ENCODE measurements around the gene ESYT2. TPM values are rescaled to one million over a fixed set of nuclear protein-coding genes. Genes with fewer than 3 reads are reported as not detected.
A peak's percentile ranks its signal among the peaks of the same experiment; 100 is the strongest.

ESYT2 gene
- total and polyA plus RNA-seq, 9 of the 15 experiments (the other 6 are each of a cell fraction or from before 2014, with no cell fraction given), result 5.8 to 86.9 (median 64.7) TPM

DNA sequence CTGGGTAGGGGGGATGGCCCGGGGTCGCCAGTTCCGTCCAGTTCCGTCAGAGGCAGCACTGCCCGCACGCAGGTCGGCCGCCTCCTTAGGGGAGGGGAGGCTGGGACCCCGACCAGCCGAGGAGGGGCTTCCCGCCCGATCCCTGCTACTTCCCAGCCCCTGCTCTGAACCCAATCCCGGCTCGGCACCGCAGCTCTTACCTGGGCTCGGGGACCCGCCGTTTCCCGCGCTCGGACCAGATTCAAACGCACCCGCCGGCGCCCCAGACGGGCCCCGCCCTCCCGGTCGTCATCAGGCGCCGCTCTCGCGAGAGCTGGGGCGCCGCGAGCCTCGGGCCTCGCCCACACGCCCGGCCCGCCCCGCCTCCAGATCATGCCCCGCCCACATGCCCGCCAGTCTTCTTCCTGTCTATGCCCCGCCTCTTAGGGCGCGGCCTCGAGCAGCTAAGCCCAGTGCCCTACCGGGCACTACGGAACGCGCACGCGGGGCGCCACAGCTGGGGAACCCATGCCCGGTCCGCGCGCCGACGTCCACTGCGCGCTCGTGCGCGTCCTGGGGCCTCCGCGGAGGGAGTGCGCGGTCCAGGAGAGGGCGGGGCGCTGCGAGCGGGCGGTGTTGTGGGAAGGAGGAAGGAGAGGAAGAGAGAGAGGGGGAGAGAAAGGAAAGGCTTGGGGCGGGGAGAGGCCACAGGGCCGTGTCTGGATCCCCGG, 124.6 kb downstream of the ESYT2 start, which contains the start of gene NCAPG2 (continued):
- TF ChIP-seq, protein P1, sequence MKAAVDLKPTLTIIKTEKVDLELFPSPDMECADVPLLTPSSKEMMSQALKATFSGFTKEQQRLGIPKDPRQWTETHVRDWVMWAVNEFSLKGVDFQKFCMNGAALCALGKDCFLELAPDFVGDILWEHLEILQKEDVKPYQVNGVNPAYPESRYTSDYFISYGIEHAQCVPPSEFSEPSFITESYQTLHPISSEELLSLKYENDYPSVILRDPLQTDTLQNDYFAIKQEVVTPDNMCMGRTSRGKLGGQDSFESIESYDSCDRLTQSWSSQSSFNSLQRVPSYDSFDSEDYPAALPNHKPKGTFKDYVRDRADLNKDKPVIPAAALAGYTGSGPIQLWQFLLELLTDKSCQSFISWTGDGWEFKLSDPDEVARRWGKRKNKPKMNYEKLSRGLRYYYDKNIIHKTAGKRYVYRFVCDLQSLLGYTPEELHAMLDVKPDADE (conservative IDR thresholded peaks at IDR 0.05; ENCODE audit: control insufficient read depth, low read depth, low read length), result no peak; the same call in 1 of the 2 replicates
- TF ChIP-seq PHF21A (IDR thresholded peaks at IDR 0.05; ENCODE audit: borderline replicate concordance, low read depth) (no peak), PHF8 (IDR thresholded peaks at IDR 0.05; ENCODE audit: borderline replicate concordance, low read length) (peak; percentile 99), TCF3 (CRISPR knock-in tag; IDR thresholded peaks at IDR 0.05) (peak; percentile 22; the same call in 1 of the 2 replicates), HMGN3 (IDR thresholded peaks at IDR 0.05; ENCODE audit: borderline replicate concordance, extremely low read depth, insufficient read length, low read depth, low read length) (peak; percentile 99), BRD9 (IDR thresholded peaks at IDR 0.05; ENCODE audit: low read depth, partially characterized antibody) (no peak), GTF2A2 (tag; IDR thresholded peaks at IDR 0.05) (no peak), TAL1 (IDR thresholded peaks at IDR 0.05) (no peak), XRCC3 (IDR thresholded peaks at IDR 0.05) (no peak), CCNT2 (IDR thresholded peaks at IDR 0.05; ENCODE audit: borderline replicate concordance, extremely low read depth, insufficient read length, low read depth, low read length) (peak; percentile 91), PYGO2 (tag; IDR thresholded peaks at IDR 0.05) (no peak), ZNF75A (CRISPR knock-in tag; IDR thresholded peaks at IDR 0.05) (no peak), KLF13 (tag; IDR thresholded peaks at IDR 0.05; ENCODE audit: borderline replicate concordance, low read depth) (peak; percentile 89), ZNF696 (CRISPR knock-in tag; conservative IDR thresholded peaks at IDR 0.05) (no peak), PRPF4 (IDR thresholded peaks at IDR 0.05; ENCODE audit: insufficient read depth, low read depth, low read length, poor library complexity, severe bottlenecking) (no peak)
- TF ChIP-seq, protein P2, sequence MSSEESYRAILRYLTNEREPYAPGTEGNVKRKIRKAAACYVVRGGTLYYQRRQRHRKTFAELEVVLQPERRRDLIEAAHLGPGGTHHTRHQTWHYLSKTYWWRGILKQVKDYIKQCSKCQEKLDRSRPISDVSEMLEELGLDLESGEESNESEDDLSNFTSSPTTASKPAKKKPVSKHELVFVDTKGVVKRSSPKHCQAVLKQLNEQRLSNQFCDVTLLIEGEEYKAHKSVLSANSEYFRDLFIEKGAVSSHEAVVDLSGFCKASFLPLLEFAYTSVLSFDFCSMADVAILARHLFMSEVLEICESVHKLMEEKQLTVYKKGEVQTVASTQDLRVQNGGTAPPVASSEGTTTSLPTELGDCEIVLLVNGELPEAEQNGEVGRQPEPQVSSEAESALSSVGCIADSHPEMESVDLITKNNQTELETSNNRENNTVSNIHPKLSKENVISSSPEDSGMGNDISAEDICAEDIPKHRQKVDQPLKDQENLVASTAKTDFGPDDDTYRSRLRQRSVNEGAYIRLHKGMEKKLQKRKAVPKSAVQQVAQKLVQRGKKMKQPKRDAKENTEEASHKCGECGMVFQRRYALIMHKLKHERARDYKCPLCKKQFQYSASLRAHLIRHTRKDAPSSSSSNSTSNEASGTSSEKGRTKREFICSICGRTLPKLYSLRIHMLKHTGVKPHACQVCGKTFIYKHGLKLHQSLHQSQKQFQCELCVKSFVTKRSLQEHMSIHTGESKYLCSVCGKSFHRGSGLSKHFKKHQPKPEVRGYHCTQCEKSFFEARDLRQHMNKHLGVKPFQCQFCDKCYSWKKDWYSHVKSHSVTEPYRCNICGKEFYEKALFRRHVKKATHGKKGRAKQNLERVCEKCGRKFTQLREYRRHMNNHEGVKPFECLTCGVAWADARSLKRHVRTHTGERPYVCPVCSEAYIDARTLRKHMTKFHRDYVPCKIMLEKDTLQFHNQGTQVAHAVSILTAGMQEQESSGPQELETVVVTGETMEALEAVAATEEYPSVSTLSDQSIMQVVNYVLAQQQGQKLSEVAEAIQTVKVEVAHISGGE (CRISPR knock-in tag; IDR thresholded peaks at IDR 0.05), result peak in 2 of 3 experiments; percentile 15 to 82; a peak in 1 of 6 replicates
- TF ChIP-seq, protein P3, sequence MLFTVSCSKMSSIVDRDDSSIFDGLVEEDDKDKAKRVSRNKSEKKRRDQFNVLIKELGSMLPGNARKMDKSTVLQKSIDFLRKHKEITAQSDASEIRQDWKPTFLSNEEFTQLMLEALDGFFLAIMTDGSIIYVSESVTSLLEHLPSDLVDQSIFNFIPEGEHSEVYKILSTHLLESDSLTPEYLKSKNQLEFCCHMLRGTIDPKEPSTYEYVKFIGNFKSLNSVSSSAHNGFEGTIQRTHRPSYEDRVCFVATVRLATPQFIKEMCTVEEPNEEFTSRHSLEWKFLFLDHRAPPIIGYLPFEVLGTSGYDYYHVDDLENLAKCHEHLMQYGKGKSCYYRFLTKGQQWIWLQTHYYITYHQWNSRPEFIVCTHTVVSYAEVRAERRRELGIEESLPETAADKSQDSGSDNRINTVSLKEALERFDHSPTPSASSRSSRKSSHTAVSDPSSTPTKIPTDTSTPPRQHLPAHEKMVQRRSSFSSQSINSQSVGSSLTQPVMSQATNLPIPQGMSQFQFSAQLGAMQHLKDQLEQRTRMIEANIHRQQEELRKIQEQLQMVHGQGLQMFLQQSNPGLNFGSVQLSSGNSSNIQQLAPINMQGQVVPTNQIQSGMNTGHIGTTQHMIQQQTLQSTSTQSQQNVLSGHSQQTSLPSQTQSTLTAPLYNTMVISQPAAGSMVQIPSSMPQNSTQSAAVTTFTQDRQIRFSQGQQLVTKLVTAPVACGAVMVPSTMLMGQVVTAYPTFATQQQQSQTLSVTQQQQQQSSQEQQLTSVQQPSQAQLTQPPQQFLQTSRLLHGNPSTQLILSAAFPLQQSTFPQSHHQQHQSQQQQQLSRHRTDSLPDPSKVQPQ (CRISPR knock-in tag; IDR thresholded peaks at IDR 0.05; ENCODE audit: borderline replicate concordance), result no peak

All from K562 (cell line).